ENCODE data around the gene CNOT2.
"Not testable (repeated sequence)": the region's sequence is repeated elsewhere in the genome, so short reads cannot be mapped to it uniquely, and the experiment has no call there.

The CNOT2 gene

DNA sequence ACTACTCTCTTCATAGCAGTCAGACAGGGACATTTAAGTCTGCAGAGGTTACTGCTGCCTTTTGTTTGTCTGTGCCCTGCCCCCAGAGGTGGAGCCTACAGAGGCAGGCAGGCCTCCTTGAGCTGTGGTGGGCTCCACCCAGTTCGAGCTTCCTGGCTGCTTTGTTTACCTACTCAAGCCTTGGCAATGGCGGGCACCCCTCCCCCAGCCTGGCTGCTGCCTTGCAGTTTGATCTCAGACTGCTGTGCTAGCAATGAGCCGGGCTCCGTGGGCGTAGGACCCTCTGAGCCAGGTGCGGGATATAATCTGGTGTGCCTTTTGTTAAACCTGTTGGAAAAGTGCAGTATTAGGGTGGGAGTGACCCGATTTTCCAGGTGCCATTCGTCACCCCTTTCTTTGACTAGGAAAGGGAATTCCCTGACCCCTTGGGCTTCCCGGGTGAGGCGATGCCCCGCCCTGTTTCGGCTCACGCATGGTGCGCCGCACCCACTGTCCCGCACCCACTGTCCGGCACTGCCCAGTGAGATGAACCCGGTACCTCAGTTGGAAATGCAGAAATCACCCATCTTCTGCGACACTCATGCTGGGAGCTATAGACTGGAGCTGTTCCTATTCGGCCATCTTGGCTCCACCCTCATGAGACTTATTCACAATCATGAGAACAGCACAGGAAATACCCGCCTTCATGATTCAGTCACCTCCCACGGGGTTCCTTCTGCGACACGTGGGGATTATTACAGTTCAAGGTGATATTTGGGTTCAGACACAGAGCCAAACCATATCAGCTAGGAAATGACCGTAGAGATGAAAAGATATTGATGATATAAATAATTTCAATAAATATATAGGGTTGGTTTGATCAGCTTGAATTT is 61.7 kb downstream of the CNOT2 start:
- not testable (repeated sequence) for H3K9me3 ChIP-seq (ENCODE audit: control insufficient read depth, insufficient read depth, low read length); H3K4me1 ChIP-seq (ENCODE audit: insufficient read depth, low read length); H3K36me3 ChIP-seq (ENCODE audit: insufficient read depth, low read length)
- 0 out of 2 replicates have a peak overlapping the region, but pooled peaks have one; percentile 11 for H3K9ac ChIP-seq (ENCODE audit: low read depth, low read length)

DNA sequence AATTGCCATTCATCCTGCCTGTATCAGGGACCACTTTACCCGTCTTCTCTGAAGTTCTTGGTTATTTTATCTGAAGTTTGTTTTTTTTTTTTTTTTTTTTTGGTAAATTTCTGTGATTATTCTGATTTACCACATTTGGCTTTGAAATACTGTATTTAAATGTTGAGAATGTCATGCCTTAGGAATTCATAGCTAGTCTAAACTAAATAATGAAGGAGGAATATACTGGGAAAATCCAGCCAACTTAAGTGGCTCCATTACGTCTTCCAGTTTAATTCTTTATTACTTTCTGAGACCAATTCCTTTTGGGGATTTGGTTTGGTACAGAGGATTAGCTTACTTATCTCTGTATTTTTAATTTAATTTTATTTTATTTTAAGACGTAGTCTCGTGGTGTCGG is 62.6 kb downstream of the CNOT2 start:
- Histone ChIP-seq H3K9me3 (ENCODE audit: control insufficient read depth, insufficient read depth, low read length) (no peaks in the 10 kb centered on the region; the same call in 1 of the 2 replicates), H3K4me1 (ENCODE audit: insufficient read depth, low read length) (no peaks in the 10 kb centered on the region), H3K36me3 (ENCODE audit: insufficient read depth, low read length) (no peaks in the 10 kb centered on the region), H3K9ac (ENCODE audit: low read depth, low read length) (no peak overlapping the region)

DNA sequence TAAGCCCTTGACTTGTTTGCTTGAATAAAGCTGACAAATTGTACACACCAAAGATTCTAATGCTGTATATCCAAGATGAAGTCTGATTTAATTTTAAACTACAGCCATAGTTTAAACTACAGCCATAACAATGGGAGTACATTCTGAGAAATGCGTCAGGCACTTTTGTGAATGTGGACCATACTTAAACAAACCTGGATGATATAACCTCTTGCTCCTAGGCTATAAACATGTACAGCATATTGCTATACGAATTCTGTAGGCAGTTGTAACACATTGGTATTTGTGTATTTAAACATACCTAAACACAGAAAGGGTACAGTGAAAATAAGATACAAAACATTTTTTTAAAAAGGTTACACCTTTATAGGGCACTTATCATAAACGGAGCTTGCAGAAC is 63.4 kb downstream of the CNOT2 start:
- H3K9me3 ChIP-seq (ENCODE audit: control insufficient read depth, insufficient read depth, low read length): no peaks in the 10 kb centered on the region; the same call in 1 of the 2 replicates
- H3K4me1 ChIP-seq (ENCODE audit: insufficient read depth, low read length): no peaks in the 10 kb centered on the region
- H3K36me3 ChIP-seq (ENCODE audit: insufficient read depth, low read length): no peaks in the 10 kb centered on the region
- H3K9ac ChIP-seq (ENCODE audit: low read depth, low read length): no peak overlapping the region

DNA sequence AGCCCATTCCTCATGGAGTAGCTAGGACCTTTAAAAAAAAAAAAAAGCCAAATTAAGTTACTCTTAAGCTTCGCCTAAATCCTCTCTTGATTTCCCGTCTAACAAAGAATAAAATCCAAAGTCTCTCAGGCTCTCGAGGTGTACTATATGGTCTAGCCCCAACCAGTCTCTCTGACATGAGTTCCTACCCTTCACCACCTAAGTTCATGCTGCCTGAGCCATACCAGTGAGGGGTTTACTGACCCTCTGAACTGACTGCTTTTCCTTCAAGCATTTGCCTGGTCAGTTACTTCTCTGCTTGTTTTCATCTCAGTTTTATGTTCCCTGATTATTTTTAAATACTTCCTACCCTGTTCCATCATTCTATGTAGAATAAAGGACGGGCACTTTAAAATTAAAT is 64.6 kb downstream of the CNOT2 start:
- Histone ChIP-seq H3K4me1 (ENCODE audit: insufficient read depth, low read length) (no peaks in the 10 kb centered on the region), H3K9me3 (ENCODE audit: control insufficient read depth, insufficient read depth, low read length) (no peaks in the 10 kb centered on the region; the same call in 1 of the 2 replicates), H3K36me3 (ENCODE audit: insufficient read depth, low read length) (no peaks in the 10 kb centered on the region), H3K9ac (ENCODE audit: low read depth, low read length) (no peak overlapping the region)

DNA sequence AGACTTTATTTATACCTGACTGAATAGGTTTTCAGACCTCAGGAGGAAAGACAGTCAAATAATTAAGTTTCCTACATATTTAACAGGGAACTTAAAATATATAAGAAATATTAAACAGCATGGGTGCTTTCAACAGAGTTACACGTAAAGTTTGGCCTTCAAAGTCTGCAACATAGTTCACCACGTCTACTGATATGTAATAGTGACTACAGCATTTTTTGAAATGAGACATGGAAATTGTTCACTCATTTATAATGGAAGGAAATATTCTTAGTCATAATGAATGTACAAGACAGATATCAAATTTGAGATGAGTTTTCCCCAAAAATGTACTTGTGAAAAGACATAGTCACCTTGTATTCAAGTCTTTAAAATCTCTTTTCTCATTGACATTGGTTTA is 66.1 kb downstream of the CNOT2 start:
- Histone ChIP-seq H3K36me3 (ENCODE audit: insufficient read depth, low read length) (no peaks in the 10 kb centered on the region), H3K4me1 (ENCODE audit: insufficient read depth, low read length) (no peaks in the 10 kb centered on the region), H3K9me3 (ENCODE audit: control insufficient read depth, insufficient read depth, low read length) (no peaks in the 10 kb centered on the region), H3K9ac (ENCODE audit: low read depth, low read length) (no peak overlapping the region)

DNA sequence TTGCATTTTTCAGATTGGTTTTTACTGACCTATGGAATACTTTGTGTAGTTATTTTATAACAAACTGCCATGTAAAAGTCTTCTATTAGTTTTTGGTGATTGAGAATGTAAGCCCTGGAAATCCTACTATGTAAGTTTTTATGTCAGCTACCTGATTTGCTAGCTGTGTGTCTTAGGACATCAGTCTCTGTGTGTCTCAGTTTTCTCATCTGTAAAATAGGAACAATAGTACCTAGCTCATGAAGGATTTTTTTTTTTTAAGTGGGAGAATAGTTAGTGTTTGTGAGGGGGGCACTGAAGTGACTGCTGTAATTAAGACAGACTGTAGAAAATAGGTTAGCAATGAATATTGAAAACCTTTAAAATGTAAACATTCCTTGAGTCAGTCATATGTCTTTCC is 70.9 kb downstream of the CNOT2 start:
- no peak overlapping the region for H3K9ac ChIP-seq (ENCODE audit: low read depth, low read length)
- no peaks in the 10 kb centered on the region for H3K9me3 ChIP-seq (ENCODE audit: control insufficient read depth, insufficient read depth, low read length)
- H3K36me3 ChIP-seq (ENCODE audit: insufficient read depth, low read length): no peaks in the 10 kb centered on the region
- H3K4me1 ChIP-seq (ENCODE audit: insufficient read depth, low read length): no peaks in the 10 kb centered on the region

DNA sequence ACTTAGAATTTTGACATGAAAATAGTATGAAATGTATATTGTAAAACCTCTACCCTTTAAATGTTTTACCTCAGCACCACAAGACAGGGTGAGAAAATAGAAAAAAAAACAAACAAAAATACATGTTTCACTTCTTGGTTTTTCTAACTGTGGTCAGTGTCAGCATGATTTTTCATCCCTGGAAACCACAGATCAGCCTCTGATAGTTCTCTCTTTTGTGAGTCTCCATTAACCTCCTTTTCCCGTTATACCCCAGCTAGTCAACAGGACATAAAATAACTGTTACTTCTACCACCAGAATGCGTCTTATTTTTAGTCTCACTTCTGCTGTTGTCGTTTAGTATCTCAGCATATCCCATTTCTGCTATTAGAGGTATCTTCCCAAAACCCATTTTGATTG is 74.5 kb downstream of the CNOT2 start:
- H3K9me3 ChIP-seq (ENCODE audit: control insufficient read depth, insufficient read depth, low read length): no peaks in the 10 kb centered on the region
- no peak overlapping the region for H3K9ac ChIP-seq (ENCODE audit: low read depth, low read length)
- H3K4me1 ChIP-seq (ENCODE audit: insufficient read depth, low read length): no peaks in the 10 kb centered on the region
- H3K36me3 ChIP-seq (ENCODE audit: insufficient read depth, low read length): 0 out of 2 replicates have a peak, but pooled peaks cover 6% of the 10 kb centered on the region

DNA sequence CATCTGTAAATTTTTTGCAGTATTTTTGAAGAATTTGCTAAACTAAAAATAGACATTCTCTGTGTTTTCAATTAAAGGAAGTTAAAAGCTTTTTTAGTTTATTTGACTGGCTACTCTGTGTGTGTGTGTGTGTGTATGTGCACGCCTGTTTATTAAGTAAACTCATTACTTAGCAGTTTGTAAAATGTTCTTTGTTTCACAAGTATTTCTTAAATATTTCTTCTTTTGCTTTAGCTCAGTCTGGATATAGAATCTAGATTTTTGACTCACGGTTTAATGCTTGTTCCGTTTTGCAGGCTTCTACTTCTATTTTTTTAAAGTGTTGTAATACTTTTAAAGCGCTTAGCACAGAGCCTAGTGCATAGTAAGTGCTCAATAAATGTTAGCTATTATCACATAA is 76.4 kb downstream of the CNOT2 start:
- H3K4me1 ChIP-seq (ENCODE audit: insufficient read depth, low read length): no peaks in the 10 kb centered on the region
- no peaks in the 10 kb centered on the region for H3K9me3 ChIP-seq (ENCODE audit: control insufficient read depth, insufficient read depth, low read length)
- 0 out of 2 replicates have a peak, but pooled peaks cover 6% of the 10 kb centered on the region for H3K36me3 ChIP-seq (ENCODE audit: insufficient read depth, low read length)
- no peak overlapping the region for H3K9ac ChIP-seq (ENCODE audit: low read depth, low read length)

DNA sequence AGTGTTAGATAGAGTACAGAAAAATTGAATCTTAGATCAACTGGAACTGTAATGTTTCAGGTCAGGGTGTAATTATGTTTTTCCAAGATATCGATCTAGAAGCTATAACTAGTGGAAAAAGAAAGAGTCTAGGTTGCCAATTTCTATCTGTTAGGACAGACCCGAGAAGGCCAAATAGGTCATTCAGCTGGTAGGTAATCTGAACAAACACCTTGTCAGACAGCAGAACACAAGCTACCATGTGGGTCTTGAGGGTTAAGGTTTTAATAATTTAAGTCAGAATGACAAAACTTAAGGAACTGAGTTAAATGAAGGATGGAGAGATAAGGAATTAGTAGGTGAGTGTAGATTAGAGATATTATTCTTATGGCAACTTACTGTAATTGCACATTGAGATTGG is 78.0 kb downstream of the CNOT2 start:
- H3K9me3 ChIP-seq (ENCODE audit: control insufficient read depth, insufficient read depth, low read length): no peaks in the 10 kb centered on the region
- H3K36me3 ChIP-seq (ENCODE audit: insufficient read depth, low read length): 0 out of 2 replicates have a peak, but pooled peaks cover 6% of the 10 kb centered on the region

DNA sequence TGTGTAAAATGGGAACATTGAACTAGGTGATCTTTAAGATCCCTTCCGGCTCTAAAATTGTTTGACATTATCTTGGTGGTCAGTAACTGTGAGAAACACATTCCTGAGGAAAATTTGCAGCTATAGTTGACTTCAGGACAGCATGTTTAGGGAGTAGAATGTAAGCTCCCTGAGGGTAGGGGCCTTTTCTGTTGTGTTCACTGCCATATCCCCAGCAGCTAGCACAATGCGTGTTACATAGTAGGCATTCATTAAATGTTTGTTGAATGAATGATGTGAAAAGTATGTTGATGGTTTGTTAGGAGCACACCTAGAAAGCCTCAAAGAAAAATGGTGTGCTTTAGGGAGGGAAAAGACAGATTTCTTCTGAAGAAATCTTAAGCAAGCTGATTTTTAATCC is 84.3 kb downstream of the CNOT2 start:
- H3K4me1 ChIP-seq (ENCODE audit: insufficient read depth, low read length): peaks cover 4% of the 10 kb centered on the region
- no peaks in the 10 kb centered on the region for H3K9me3 ChIP-seq (ENCODE audit: control insufficient read depth, insufficient read depth, low read length)
- H3K36me3 ChIP-seq (ENCODE audit: insufficient read depth, low read length): 0 out of 2 replicates have a peak, but pooled peaks cover 1% of the 10 kb centered on the region
- H3K9ac ChIP-seq (ENCODE audit: low read depth, low read length): no peak overlapping the region

More for the DNA sequence above, 78.0 kb downstream of the CNOT2 start:
- H3K9ac ChIP-seq (ENCODE audit: low read depth, low read length): no peak overlapping the region
- no peaks in the 10 kb centered on the region for H3K4me1 ChIP-seq (ENCODE audit: insufficient read depth, low read length)

DNA sequence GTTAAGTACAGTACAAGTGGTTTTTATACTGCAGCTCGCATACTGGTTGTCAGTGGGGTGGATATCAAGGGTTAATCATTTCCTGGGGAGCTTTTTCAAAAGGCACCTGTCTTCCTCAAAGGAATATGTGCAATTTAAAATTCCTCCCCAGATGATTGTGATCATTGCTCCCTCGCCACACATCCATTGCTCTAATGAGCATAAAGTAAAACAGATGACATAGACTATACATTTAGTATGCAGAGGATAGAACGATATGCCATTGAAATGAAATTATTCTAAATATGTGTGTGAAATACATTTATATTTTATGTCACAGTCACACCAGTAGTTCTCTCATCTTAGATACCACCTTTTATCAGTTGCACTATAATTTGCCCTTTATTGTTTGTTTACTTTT is 86.5 kb downstream of the CNOT2 start:
- no peaks in the 10 kb centered on the region for H3K9me3 ChIP-seq (ENCODE audit: control insufficient read depth, insufficient read depth, low read length)
- H3K9ac ChIP-seq (ENCODE audit: low read depth, low read length): no peak overlapping the region
- no peaks in the 10 kb centered on the region for H3K36me3 ChIP-seq (ENCODE audit: insufficient read depth, low read length)
- H3K4me1 ChIP-seq (ENCODE audit: insufficient read depth, low read length): peaks cover 5% of the 10 kb centered on the region

DNA sequence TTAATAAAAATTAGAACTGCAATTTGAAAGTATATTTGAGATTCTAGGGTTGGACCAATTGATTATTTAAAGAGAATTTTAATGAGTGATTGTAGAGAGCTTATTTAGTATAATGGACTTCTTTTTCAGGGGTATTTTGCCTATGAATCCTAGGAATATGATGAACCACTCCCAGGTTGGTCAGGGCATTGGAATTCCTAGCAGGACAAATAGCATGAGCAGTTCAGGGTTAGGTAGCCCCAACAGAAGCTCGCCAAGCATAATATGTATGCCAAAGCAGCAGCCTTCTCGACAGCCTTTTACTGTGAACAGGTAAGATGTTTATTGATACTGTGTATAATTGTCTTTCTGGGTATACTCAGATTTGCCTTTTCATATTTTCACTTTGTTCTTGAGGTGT is 86.9 kb downstream of the CNOT2 start:
- H3K36me3 ChIP-seq (ENCODE audit: insufficient read depth, low read length): no peaks in the 10 kb centered on the region
- H3K9me3 ChIP-seq (ENCODE audit: control insufficient read depth, insufficient read depth, low read length): no peaks in the 10 kb centered on the region
- H3K4me1 ChIP-seq (ENCODE audit: insufficient read depth, low read length): peaks cover 9% of the 10 kb centered on the region
- H3K9ac ChIP-seq (ENCODE audit: low read depth, low read length): no peak overlapping the region

DNA sequence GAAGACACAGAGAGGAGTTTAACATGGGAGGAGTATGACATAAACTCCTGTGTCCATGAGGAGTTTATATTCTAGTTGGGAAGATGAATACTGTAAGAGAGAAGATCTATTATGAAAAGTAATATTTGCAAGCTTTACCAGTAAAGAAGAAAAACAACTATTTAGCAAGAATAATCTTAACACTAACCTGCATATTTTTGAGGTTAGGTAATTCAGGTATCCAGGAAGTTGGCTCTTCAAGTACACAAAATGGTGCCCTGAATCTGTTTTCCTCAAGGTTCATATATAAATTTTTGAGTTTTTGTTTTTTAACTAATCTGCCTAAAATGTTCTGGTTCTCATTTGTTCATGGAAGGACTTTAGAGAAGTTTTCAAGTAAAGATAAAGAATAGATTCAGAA is 89.0 kb downstream of the CNOT2 start:
- H3K4me1 ChIP-seq (ENCODE audit: insufficient read depth, low read length): peaks cover 9% of the 10 kb centered on the region

DNA sequence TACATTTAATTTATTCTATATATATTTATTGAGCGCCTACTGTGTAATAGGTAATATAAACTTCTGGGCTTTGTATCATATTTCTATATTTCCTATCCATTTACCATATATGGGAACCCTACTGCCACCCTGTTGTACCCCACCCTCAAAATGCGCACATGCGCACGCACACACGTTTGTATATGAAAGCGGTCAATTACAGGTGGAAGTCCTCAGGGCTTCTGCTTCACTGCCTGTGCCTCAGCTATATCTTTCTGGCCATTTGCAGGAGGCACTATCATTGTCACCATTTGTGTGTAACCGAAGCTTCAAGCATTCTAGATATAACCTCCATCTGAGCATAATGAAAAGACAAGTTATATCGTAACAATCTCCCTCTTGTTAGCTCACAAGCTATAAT is 91.5 kb downstream of the CNOT2 start:
- H3K9me3 ChIP-seq (ENCODE audit: control insufficient read depth, insufficient read depth, low read length): no peaks in the 10 kb centered on the region
- H3K36me3 ChIP-seq (ENCODE audit: insufficient read depth, low read length): peaks cover 12% of the 10 kb centered on the region
- H3K9ac ChIP-seq (ENCODE audit: low read depth, low read length): no peak overlapping the region
- H3K4me1 ChIP-seq (ENCODE audit: insufficient read depth, low read length): peaks cover 9% of the 10 kb centered on the region

More for the DNA sequence above, 89.0 kb downstream of the CNOT2 start:
- Histone ChIP-seq H3K9ac (ENCODE audit: low read depth, low read length) (no peak overlapping the region), H3K36me3 (ENCODE audit: insufficient read depth, low read length) (no peaks in the 10 kb centered on the region), H3K9me3 (ENCODE audit: control insufficient read depth, insufficient read depth, low read length) (no peaks in the 10 kb centered on the region)

DNA sequence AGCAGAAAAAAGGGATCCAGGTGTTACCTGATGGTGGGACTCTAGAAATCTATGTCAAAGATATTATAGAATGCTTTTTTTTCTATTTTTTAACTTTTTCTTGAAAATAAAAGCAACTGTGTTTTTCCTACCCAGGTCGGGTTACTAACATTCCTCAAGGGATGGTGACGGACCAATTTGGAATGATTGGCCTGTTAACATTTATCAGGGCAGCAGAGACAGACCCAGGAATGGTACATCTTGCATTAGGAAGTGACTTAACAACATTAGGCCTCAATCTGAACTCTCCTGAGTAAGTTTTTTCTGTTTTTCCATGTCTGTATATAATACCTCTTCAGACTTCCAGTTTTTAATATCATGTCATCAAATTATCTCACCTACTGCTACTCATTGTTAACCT is 95.3 kb downstream of the CNOT2 start:
- H3K4me1 ChIP-seq (ENCODE audit: insufficient read depth, low read length): peaks cover 5% of the 10 kb centered on the region; the same call in 1 of the 2 replicates
- no peak overlapping the region for H3K9ac ChIP-seq (ENCODE audit: low read depth, low read length)
- H3K36me3 ChIP-seq (ENCODE audit: insufficient read depth, low read length): peaks cover 21% of the 10 kb centered on the region
- no peaks in the 10 kb centered on the region for H3K9me3 ChIP-seq (ENCODE audit: control insufficient read depth, insufficient read depth, low read length)

All from ES-I3 (cell line).